GM12872 (cell line): ENCODE results near the gene SLC39A10.
A peak's percentile ranks its signal among the peaks of the same experiment; 100 is the strongest.

Experiments used
- TF ChIP-seq, protein P1 (sequence below): IDR thresholded peaks from 3 replicates; pipeline ENCODE4 v1.5.1; 2011; ENCODE audit warnings: low read depth, mild to moderate bottlenecking, low read length, moderate library complexity; ENCODE audit not compliant: insufficient read depth

SLC39A10 gene

DNA sequence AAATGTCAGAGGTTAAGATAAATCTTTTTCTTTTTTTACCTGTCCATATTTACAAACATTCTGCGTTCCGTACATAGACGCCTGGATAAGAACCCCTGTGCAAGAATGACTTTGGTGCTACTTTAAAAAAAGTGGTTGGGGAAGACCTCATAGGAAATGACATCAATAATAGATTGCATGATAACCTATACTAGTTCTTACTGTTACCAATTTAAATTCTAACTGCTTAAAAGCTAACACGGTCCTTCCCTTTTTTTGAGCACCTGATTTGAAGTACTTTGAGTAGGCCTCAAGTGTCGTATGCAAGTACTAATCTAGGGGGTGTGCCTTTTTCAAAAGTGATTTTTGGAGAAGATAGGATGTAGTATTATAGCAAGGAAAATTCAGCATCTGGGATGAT, 2.1 kb downstream of the SLC39A10 start:
- TF ChIP-seq, protein P1, sequence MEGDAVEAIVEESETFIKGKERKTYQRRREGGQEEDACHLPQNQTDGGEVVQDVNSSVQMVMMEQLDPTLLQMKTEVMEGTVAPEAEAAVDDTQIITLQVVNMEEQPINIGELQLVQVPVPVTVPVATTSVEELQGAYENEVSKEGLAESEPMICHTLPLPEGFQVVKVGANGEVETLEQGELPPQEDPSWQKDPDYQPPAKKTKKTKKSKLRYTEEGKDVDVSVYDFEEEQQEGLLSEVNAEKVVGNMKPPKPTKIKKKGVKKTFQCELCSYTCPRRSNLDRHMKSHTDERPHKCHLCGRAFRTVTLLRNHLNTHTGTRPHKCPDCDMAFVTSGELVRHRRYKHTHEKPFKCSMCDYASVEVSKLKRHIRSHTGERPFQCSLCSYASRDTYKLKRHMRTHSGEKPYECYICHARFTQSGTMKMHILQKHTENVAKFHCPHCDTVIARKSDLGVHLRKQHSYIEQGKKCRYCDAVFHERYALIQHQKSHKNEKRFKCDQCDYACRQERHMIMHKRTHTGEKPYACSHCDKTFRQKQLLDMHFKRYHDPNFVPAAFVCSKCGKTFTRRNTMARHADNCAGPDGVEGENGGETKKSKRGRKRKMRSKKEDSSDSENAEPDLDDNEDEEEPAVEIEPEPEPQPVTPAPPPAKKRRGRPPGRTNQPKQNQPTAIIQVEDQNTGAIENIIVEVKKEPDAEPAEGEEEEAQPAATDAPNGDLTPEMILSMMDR, result no peak

DNA sequence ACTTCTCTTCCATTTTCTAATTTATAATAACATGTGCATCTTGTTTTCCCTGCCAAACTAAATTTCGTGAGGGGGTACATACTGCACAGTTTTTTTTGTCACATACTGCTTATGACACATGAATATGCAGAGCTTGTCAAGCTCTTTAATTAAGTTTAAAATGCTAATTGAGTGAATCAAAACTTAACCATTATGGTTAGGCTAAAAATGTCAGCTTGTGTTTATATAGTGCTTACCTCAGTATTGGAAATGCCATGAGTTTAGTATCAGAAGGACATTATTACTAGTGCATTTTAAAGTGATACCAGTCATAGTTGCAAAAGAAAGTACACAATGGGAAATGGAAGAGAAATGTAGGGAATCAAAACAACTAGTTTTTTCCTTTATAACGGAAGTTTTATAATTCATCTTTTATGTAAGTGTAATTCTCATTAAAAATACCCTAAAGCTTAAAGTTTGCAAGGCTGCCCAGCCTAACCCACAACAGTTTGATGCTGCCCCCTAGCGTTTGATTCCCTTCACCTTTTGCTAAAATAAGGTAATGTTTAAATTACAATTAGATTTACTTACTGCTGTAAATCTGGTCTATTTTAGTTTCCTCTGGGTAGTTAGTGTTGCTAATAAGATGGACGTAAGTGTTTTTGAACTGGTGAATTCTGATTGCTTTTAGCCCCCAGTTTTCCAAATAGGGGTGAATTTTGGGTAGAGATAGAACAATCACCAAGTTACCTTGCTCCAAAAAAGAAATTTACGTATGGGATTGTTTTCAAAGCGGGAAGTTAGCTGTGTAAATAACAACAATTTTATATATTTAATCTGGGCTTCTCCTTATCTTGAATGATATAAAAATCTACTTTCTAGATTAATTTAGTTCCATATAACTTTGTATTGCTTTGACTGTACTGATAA, 3.2 kb downstream of the SLC39A10 start:
- TF ChIP-seq, protein P1, result peak; percentile 70

DNA sequence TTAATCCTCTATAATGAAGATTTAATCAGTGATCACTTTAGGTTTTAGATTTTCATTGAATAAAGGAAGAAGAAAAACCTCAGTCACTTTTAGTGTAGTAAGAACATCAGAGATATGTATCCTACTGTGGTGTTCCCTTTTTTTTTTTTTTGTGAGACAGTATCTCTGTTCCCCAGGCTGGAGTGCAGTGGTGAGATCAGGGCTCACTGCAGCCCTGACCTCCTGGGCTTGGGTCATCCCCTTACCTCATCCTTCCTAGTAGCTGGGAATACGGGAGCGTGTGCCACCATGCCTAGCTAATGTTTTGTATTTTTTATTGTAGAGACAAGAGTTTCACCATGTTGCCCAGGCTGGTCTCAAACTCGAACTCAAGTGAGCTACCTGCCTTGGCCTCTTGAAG, 5.1 kb downstream of the SLC39A10 start:
- TF ChIP-seq, protein P1, result no peak

DNA sequence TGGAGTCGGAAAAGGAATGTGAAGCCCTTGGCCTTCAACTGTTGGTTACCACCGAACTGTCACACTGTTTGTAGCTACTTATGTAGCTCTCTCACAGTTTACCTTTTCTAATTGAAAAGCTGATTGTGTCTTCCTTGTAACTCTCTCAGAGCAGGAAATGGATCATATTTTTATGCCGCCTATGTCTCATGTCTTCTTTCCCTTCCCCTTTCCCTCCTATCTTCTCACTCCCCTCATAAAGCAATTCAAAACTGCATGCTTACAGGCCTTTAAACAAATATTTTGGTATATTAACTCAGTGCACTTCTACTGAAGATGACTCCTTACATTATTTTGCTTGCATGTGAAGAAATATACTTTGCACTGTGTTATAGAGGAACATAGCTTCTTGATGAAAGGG, 6.0 kb downstream of the SLC39A10 start:
- TF ChIP-seq, protein P1, result no peak

DNA sequence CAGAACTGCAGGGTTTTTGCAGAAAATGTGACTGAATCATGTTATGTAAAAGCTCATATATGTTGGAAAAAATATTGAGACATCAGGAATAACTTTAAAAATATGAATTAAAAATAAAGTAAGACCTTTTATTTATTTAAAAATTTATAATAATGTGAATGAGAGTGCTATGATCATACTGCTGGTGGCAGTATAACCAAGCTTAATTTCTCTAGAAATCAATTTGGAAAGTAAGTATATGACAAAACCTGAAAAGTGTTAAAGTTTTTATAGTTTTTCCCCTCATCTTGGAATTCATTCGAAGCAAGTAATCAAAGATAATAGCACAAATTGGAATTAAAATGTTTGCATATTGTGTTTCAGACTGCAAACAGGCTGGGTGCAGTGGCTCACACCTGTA, 7.5 kb downstream of the SLC39A10 start:
- TF ChIP-seq, protein P1, result no peak

DNA sequence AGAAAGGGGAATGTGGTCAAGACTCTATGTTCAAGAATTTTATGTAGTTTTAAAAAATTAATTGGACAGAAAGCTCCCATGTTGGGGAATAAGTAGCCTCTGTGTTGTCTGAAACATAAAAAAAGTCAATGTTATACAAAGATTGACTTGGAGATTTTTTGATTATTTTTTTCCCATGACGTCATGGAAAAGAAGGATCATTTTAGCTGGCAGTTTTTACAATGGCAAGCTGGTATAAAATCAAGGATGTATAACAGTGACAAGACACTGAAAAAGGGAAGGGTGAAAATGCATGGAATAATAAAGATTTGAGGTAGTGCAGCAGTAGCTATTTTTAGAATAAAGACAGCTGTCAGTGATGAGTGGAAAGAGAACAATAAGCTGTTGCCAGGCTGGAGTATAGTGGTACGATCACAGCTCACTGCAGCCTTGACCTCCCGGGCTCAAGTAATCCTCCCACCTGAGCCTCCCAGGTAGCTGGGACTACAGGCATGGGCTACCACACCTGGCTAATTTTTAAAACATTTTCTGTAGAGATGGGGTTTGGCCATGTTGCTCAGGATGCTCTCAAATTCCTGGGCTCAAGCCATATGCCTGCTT, 9.2 kb downstream of the SLC39A10 start:
- TF ChIP-seq, protein P1, result no peak

DNA sequence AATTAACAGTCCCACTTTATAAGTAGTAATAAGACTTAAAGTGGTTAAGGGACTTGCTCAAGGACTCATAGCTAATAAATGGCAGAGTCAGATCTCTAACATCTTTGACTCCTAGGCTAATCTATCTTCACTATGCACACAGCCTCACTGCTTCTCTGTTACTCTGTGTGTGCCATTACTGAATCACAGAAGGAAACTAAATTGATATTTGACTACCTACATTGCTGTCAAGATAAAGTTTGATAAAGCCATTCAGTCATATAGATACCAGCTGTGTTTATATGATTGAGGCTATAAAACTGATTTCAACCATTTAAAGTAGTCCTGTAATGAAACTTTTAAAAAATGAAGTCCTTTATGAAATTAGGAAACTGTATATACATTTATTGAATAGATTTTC, 10.9 kb downstream of the SLC39A10 start:
- TF ChIP-seq, protein P1, result no peak
